Astrocyte (in vitro differentiated cells and primary cell): ENCODE data around the gene SPRTN. TPM values are rescaled to one million over a fixed set of nuclear protein-coding genes. Genes with fewer than 3 reads are reported as not detected.

Experiments used
- DNase-seq: peaks from one replicate; pipeline ENCODE4 v3.0.0-alpha.2; 2010; ENCODE audit warnings: low read depth
- FAIRE-seq: peaks from 2 replicates; lab custom pipeline; 2011; peaks lifted over from hg19 to GRCh38; lab: Jason Lieb, UNC
- H2AFZ ChIP-seq: 2 replicates; pipeline ENCODE4 v1.6.0; 2012; ENCODE audit warnings: low read depth, low read length, inconsistent platforms
- H3K27ac ChIP-seq: 2 replicates; pipeline ENCODE4 v1.5.1; 2011; ENCODE audit warnings: low read depth, low read length, inconsistent platforms
- H3K27me3 ChIP-seq: 2 replicates; pipeline ENCODE4 v1.6.0; 2011; ENCODE audit warnings: low read length, inconsistent platforms; ENCODE audit not compliant: insufficient read depth
- H3K36me3 ChIP-seq: 2 replicates; pipeline ENCODE4 v1.5.1; 2011; ENCODE audit warnings: low read length, inconsistent platforms; ENCODE audit not compliant: insufficient read depth
- H3K4me1 ChIP-seq: 2 replicates; pipeline ENCODE4 v1.5.1; 2011; ENCODE audit warnings: low read length, inconsistent platforms; ENCODE audit not compliant: insufficient read depth
- H3K4me2 ChIP-seq: 2 replicates; pipeline ENCODE4 v1.6.0; 2012; ENCODE audit warnings: low read length, inconsistent platforms
- H3K4me3 ChIP-seq: 2 replicates; pipeline ENCODE4 v1.5.1; 2011; ENCODE audit warnings: low read depth, mild to moderate bottlenecking, low read length, inconsistent platforms; ENCODE audit not compliant: insufficient read depth
- H3K79me2 ChIP-seq: 2 replicates; pipeline ENCODE4 v1.6.0; 2012; ENCODE audit warnings: mild to moderate bottlenecking, low read length, inconsistent platforms; ENCODE audit not compliant: insufficient read depth
- H3K9ac ChIP-seq: 2 replicates; pipeline ENCODE4 v1.6.0; 2012; ENCODE audit warnings: mild to moderate bottlenecking, low read length, inconsistent platforms
- H3K9me3 ChIP-seq: 2 replicates; pipeline ENCODE4 v1.5.1; 2012; ENCODE audit warnings: low read depth, mild to moderate bottlenecking, low read length, inconsistent platforms; ENCODE audit not compliant: insufficient read depth
- H4K20me1 ChIP-seq: 2 replicates; pipeline ENCODE4 v1.6.0; 2012; ENCODE audit warnings: low read length, inconsistent platforms; ENCODE audit not compliant: insufficient read depth
- H3K27ac Mint-ChIP-seq: one replicate; pipeline ENCODE4 v1.8.0; 2021; ENCODE audit warnings: mild to moderate bottlenecking, mixed read lengths; ENCODE audit not compliant: unreplicated experiment
- H3K27me3 Mint-ChIP-seq: one replicate; pipeline ENCODE4 v1.8.0; 2021; ENCODE audit warnings: low read depth, mixed read lengths; ENCODE audit not compliant: unreplicated experiment
- H3K36me3 Mint-ChIP-seq: one replicate; pipeline ENCODE4 v1.8.0; 2021; ENCODE audit warnings: low read depth, mixed read lengths; ENCODE audit not compliant: unreplicated experiment
- H3K4me1 Mint-ChIP-seq: one replicate; pipeline ENCODE4 v1.8.0; 2021; ENCODE audit warnings: low read depth, mixed read lengths; ENCODE audit not compliant: unreplicated experiment
- H3K4me3 Mint-ChIP-seq: one replicate; pipeline ENCODE4 v1.8.0; 2021; ENCODE audit warnings: mild to moderate bottlenecking, moderate library complexity, mixed read lengths; ENCODE audit not compliant: unreplicated experiment
- H3K9me3 Mint-ChIP-seq: one replicate; pipeline ENCODE4 v1.8.0; 2021; ENCODE audit warnings: mild to moderate bottlenecking, mixed read lengths; ENCODE audit not compliant: unreplicated experiment
- EZH2 ChIP-seq: IDR thresholded peaks from 2 replicates; pipeline ENCODE4 v1.6.1; 2012; ENCODE audit warnings: mild to moderate bottlenecking, low read length, inconsistent platforms; ENCODE audit not compliant: insufficient read depth
- total RNA-seq: library from RNA; stranded (reverse); gene quantifications from 2 replicates; pipeline ENCODE4 v1.2.1, GENCODE V29; 2021
- TF ChIP-seq, protein P1 (sequence below): IDR thresholded peaks from 2 replicates; pipeline ENCODE4 v1.5.1; 2011; ENCODE audit warnings: low read depth, mild to moderate bottlenecking, inconsistent platforms, low read length, moderate library complexity; ENCODE audit not compliant: insufficient read depth

Gene SPRTN
- total RNA-seq, 1 donor from 2014 or later = 13.6 TPM

DNA sequence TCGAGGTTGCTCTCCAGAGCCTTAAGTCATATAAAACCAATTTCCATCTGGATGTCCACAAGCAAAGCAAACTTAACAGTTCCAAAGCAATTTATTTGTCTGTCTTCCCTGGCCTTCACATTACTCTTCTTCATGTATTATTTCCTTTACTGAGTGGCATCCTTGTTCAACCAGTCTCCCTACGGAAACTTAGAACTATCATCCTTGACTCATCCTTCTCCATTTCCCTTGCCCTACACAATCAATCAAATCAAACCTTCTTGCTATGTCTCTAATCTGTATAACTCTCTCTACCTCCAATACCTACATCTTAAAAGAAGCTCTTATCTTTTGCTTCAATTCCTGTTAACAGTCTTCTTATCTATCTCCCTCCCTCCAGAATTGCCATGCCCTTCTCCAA is 58.5 kb downstream of the SPRTN start:
- TF ChIP-seq EZH2 = no peak
- TF ChIP-seq, protein P1, sequence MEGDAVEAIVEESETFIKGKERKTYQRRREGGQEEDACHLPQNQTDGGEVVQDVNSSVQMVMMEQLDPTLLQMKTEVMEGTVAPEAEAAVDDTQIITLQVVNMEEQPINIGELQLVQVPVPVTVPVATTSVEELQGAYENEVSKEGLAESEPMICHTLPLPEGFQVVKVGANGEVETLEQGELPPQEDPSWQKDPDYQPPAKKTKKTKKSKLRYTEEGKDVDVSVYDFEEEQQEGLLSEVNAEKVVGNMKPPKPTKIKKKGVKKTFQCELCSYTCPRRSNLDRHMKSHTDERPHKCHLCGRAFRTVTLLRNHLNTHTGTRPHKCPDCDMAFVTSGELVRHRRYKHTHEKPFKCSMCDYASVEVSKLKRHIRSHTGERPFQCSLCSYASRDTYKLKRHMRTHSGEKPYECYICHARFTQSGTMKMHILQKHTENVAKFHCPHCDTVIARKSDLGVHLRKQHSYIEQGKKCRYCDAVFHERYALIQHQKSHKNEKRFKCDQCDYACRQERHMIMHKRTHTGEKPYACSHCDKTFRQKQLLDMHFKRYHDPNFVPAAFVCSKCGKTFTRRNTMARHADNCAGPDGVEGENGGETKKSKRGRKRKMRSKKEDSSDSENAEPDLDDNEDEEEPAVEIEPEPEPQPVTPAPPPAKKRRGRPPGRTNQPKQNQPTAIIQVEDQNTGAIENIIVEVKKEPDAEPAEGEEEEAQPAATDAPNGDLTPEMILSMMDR = no peak
- Mint-ChIP-seq H3K4me3 (peak overlapping the region; percentile 5), H3K9me3 (no peaks in the 10 kb centered on the region), H3K27me3 (no peaks in the 10 kb centered on the region), H3K4me1 (peaks cover 46% of the 10 kb centered on the region), H3K27ac (peak overlapping the region; percentile 99), H3K36me3 (no peaks in the 10 kb centered on the region)
- Histone ChIP-seq H3K27me3 (no peaks in the 10 kb centered on the region), H3K36me3 (no peaks in the 10 kb centered on the region), H3K4me2 (peak overlapping the region; percentile 80), H2AFZ (no peak overlapping the region), H4K20me1 (no peaks in the 10 kb centered on the region), H3K9ac (peak overlapping the region; percentile 70), H3K4me3 (no peak overlapping the region), H3K27ac (peak overlapping the region; percentile 96), H3K4me1 (peaks cover 28% of the 10 kb centered on the region), H3K9me3 (no peaks in the 10 kb centered on the region), H3K79me2 (peaks cover 69% of the 10 kb centered on the region)
- no peak for FAIRE-seq
- no peak for DNase-seq

DNA sequence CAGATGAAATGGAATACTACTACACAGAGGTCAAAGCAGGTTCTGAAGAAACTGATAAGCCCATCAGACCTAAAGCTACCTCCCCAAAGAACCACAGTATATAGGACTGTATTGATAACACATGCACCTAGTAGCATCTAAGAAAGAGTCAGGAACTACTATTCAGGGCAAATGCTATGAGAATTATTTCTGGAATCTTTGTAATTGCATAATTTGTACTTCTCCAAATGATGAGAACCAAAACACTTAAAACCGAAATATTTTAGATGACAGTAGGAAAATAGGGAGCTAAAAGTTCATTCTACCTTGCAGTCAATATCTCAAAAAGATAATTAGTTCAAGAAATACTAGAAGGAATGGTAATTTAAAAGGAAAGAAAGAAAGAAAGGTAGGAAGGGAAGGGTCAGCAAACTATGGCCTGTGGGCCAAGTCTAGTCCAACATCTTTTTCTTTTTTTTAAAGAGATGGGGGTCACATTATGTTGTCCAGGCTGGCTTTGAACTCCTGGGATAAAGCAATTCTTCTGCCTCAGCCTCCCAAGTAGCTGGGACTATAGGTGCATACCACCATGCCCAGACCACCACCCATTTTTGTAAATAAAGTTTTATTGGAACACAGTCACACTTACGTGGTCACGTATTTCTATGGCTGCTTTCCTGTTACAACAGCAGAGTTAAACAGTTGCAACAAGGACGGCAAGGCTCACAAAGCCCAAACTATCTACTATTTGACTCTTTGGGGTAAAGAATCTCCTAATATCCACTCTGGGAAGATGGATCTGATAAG is 60.0 kb downstream of the SPRTN start:
- Mint-ChIP-seq H3K9me3 (no peaks in the 10 kb centered on the region), H3K27ac (no peak overlapping the region), H3K36me3 (no peaks in the 10 kb centered on the region), H3K27me3 (no peaks in the 10 kb centered on the region), H3K4me1 (peaks cover 38% of the 10 kb centered on the region), H3K4me3 (no peak overlapping the region)
- Histone ChIP-seq H3K79me2 (peaks cover 72% of the 10 kb centered on the region), H3K36me3 (no peaks in the 10 kb centered on the region), H3K9me3 (no peaks in the 10 kb centered on the region), H3K4me1 (peaks cover 28% of the 10 kb centered on the region), H3K27ac (no peak overlapping the region), H3K4me2 (no peak overlapping the region), H3K9ac (no peak overlapping the region), H3K4me3 (no peak overlapping the region), H4K20me1 (no peaks in the 10 kb centered on the region), H3K27me3 (no peaks in the 10 kb centered on the region), H2AFZ (no peak overlapping the region)
- DNase-seq (no peak), FAIRE-seq (no peak)
- TF ChIP-seq, protein P1 = no peak
- TF ChIP-seq EZH2 = no peak

DNA sequence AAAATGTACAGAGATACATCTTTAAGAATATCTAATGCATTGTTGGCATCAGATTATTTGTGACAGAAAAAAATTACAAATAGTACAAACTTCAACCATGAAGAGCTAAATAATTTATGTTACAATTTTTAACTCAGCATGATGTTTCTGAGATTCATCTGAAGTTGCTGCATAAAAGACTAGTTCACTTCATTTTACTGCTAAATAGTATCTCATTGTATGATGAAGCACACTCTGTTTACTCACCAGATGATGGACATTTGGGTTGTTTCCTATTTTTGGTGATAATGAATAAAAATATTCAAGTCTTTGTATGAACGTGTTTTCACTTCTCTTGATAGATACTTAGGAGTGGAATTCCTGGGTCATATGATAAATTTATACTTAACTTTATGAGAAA is 63.4 kb downstream of the SPRTN start:
- DNase-seq = no peak
- TF ChIP-seq, protein P1 = no peak
- no peak for TF ChIP-seq EZH2
- Histone ChIP-seq H3K4me2 (no peak overlapping the region), H3K4me3 (no peak overlapping the region), H3K9ac (no peak overlapping the region), H3K36me3 (no peaks in the 10 kb centered on the region), H2AFZ (no peak overlapping the region), H3K79me2 (peaks cover 90% of the 10 kb centered on the region), H3K4me1 (peaks cover 4% of the 10 kb centered on the region), H3K27ac (no peak overlapping the region), H3K27me3 (no peaks in the 10 kb centered on the region), H4K20me1 (peaks cover 4% of the 10 kb centered on the region), H3K9me3 (no peaks in the 10 kb centered on the region)
- H3K4me1 Mint-ChIP-seq = peaks cover 18% of the 10 kb centered on the region
- no peaks in the 10 kb centered on the region for H3K9me3 Mint-ChIP-seq
- FAIRE-seq = no peak
- H3K27me3 Mint-ChIP-seq = no peaks in the 10 kb centered on the region
- no peak overlapping the region for H3K27ac Mint-ChIP-seq
- H3K4me3 Mint-ChIP-seq = no peak overlapping the region
- no peaks in the 10 kb centered on the region for H3K36me3 Mint-ChIP-seq
